OCI-LY3 (cell line): ENCODE data around the gene RORB.

ENCODE experiments used
- H2AFZ ChIP-seq: fragments of 200-600, 300-600 bp; shearing (Covaris generic); 2 replicates; pipeline ENCODE4 v1.6.0; 2014; ENCODE audit warnings: antibody characterized with exemption, low read depth, low read length
- H3K27ac ChIP-seq: fragments of 200-600, 300-600 bp; sonication (generic); 2 replicates; pipeline ENCODE4 v1.5.1; 2014; ENCODE audit warnings: mild to moderate bottlenecking, low read length, moderate library complexity, mixed read lengths
- H3K27me3 ChIP-seq: fragments of 200-600, 300-600 bp; sonication (generic); 2 replicates; pipeline ENCODE4 v1.6.1; 2014; ENCODE audit warnings: low read depth, low read length, mixed read lengths
- H3K36me3 ChIP-seq: fragments of 200-600, 300-600 bp; sonication (generic); replicated peaks from 2 replicates; pipeline ENCODE3; 2014; ENCODE audit warnings: low read depth, low read length, mixed read lengths
- H3K4me1 ChIP-seq: fragments of 300-600, 200-600 bp; sonication (generic); 2 replicates; pipeline ENCODE4 v1.6.1; 2014; ENCODE audit warnings: low read length, mixed read lengths
- H3K4me2 ChIP-seq: fragments of 200-600, 300-600 bp; sonication (generic); 2 replicates; pipeline ENCODE4 v1.6.1; 2014; ENCODE audit warnings: low read length, mixed read lengths
- H3K4me3 ChIP-seq: fragments of 300-600, 200-600 bp; sonication (generic); 2 replicates; pipeline ENCODE4 v1.5.1; 2014; ENCODE audit warnings: antibody characterized with exemption, mild to moderate bottlenecking, low read length, moderate library complexity
- H3K79me2 ChIP-seq: fragments of 300-600, 200-600 bp; shearing (Covaris generic); 2 replicates; pipeline ENCODE4 v1.6.1; 2014; ENCODE audit warnings: mild to moderate bottlenecking, low read length, mixed read lengths
- H3K9ac ChIP-seq: fragments of 300-600, 200-600 bp; shearing (Covaris generic); 2 replicates; pipeline ENCODE4 v1.6.0; 2014; ENCODE audit warnings: mild to moderate bottlenecking, low read length, moderate library complexity
- H3K9me3 ChIP-seq: fragments of 200-600, 300-600 bp; shearing (Covaris generic); 2 replicates; pipeline ENCODE4 v1.6.1; 2014; ENCODE audit warnings: low read length, mixed read lengths; ENCODE audit not compliant: insufficient read depth
- H4K20me1 ChIP-seq: fragments of 200-600, 300-600 bp; sonication (generic); 2 replicates; pipeline ENCODE4 v1.6.1; 2016; ENCODE audit warnings: low read length, mixed read lengths; ENCODE audit not compliant: insufficient read depth
- CTCF ChIP-seq: fragments of 200-600, 300-600 bp; sonication (generic); IDR thresholded peaks from 2 replicates; pipeline ENCODE4 v1.5.1; 2014; ENCODE audit warnings: antibody characterized with exemption, low read length, low read depth
- EZH2phosphoT487 ChIP-seq: fragments of 200-600 bp; shearing (Covaris generic); IDR thresholded peaks from 2 replicates; pipeline ENCODE4 v1.6.1; 2018; ENCODE audit warnings: antibody characterized with exemption, mixed run types, low read depth

RORB gene

GRCh38 chr9:74498621-74499095 lies 1.5 kb downstream of the RORB start:
- H3K4me1 ChIP-seq: no peaks in the 10 kb centered on the region
- H3K36me3 ChIP-seq: no peaks in the 10 kb centered on the region
- TF ChIP-seq EZH2phosphoT487 (no peak), CTCF (no peak)
- H3K27ac ChIP-seq: no peak overlapping the region
- no peaks in the 10 kb centered on the region for H3K27me3 ChIP-seq
- no peaks in the 10 kb centered on the region for H3K9me3 ChIP-seq
- H3K79me2 ChIP-seq: no peaks in the 10 kb centered on the region
- no peak overlapping the region for H3K4me3 ChIP-seq
- H3K9ac ChIP-seq: no peak overlapping the region
- no peak overlapping the region for H3K4me2 ChIP-seq
- no peak overlapping the region for H2AFZ ChIP-seq
- H4K20me1 ChIP-seq: no peaks in the 10 kb centered on the region

GRCh38 chr9:74499111-74499601 lies 2.0 kb downstream of the RORB start:
- no peak overlapping the region for H3K4me2 ChIP-seq
- H2AFZ ChIP-seq: no peak overlapping the region

GRCh38 chr9:74499770-74500583 lies 2.8 kb downstream of the RORB start:
- no peak overlapping the region for H3K9ac ChIP-seq
- no peaks in the 10 kb centered on the region for H3K9me3 ChIP-seq
- H3K79me2 ChIP-seq: no peaks in the 10 kb centered on the region
- TF ChIP-seq EZH2phosphoT487: no peak
- no peak for TF ChIP-seq CTCF
- no peak overlapping the region for H3K4me2 ChIP-seq
- H4K20me1 ChIP-seq: no peaks in the 10 kb centered on the region
- no peak overlapping the region for H2AFZ ChIP-seq
- H3K27me3 ChIP-seq: no peaks in the 10 kb centered on the region
- H3K36me3 ChIP-seq: no peaks in the 10 kb centered on the region
- H3K4me3 ChIP-seq: no peak overlapping the region
- H3K4me1 ChIP-seq: no peaks in the 10 kb centered on the region
- H3K27ac ChIP-seq: no peak overlapping the region

More at GRCh38 chr9:74499111-74499601, 2.0 kb downstream of the RORB start:
- Histone ChIP-seq H3K9ac (no peak overlapping the region), H3K36me3 (no peaks in the 10 kb centered on the region), H3K4me1 (no peaks in the 10 kb centered on the region), H3K27me3 (no peaks in the 10 kb centered on the region), H3K27ac (no peak overlapping the region), H3K4me3 (no peak overlapping the region), H3K79me2 (no peaks in the 10 kb centered on the region), H3K9me3 (no peaks in the 10 kb centered on the region), H4K20me1 (no peaks in the 10 kb centered on the region)
- TF ChIP-seq EZH2phosphoT487: no peak
- TF ChIP-seq CTCF: no peak

- H3K4me2 ChIP-seq: no peak overlapping the region
- H3K27me3 ChIP-seq: no peaks in the 10 kb centered on the region
- no peaks in the 10 kb centered on the region for H3K79me2 ChIP-seq
These were observed 3.4 kb downstream of the RORB start for GRCh38 chr9:74500584-74500924.

More at GRCh38 chr9:74500584-74500924, 3.4 kb downstream of the RORB start:
- Histone ChIP-seq H3K9me3 (no peaks in the 10 kb centered on the region), H2AFZ (no peak overlapping the region), H3K36me3 (no peaks in the 10 kb centered on the region), H3K4me1 (no peaks in the 10 kb centered on the region), H4K20me1 (no peaks in the 10 kb centered on the region), H3K27ac (no peak overlapping the region), H3K9ac (no peak overlapping the region), H3K4me3 (no peak overlapping the region)
- TF ChIP-seq EZH2phosphoT487: no peak
- TF ChIP-seq CTCF: no peak
